GM13977 (cell line): ENCODE measurements around the gene C1orf74.

Experiments
- DNase-seq: peaks from one replicate; pipeline ENCODE4 v3.0.0; 2012; ENCODE audit warnings: low spot score
- CTCF ChIP-seq: IDR thresholded peaks from 2 replicates; pipeline ENCODE4 v1.5.1; 2012; ENCODE audit warnings: mild to moderate bottlenecking, control low read depth; ENCODE audit not compliant: insufficient read depth; ENCODE audit errors: extremely low read depth, missing control alignments
- in situ Hi-C: fragments of 300-500 bp; cut with MboI; formaldehyde crosslinking; loops from one replicate; pipeline ENCODE4 v1.12.0; 2022; ENCODE audit warnings: low sequenced_read_pairs, low pct_unique_long_range_greater_than_20kb, mixed read lengths, inconsistent platforms; ENCODE audit not compliant: unreplicated experiment

The C1orf74 gene

GRCh38 chr1:209784265-209785169 is at the start of gene C1orf74:
Gene C1orf74 (minus strand): TSS chr1:209784559. CDS start chr1:209783634, 925 bp downstream.
- DNase-seq = peak; percentile 94
- no peak for TF ChIP-seq CTCF
- in situ Hi-C loops = no loop called here

- in situ Hi-C loops = no loop called here
- DNase-seq = no peak
- TF ChIP-seq CTCF = no peak
These were observed 47.3 kb upstream of the C1orf74 start for GRCh38 chr1:209831615-209832014.

GRCh38 chr1:209830722-209831121 is 46.4 kb upstream of the C1orf74 start:
- TF ChIP-seq CTCF = no peak
- in situ Hi-C loops = no loop called here
- no peak for DNase-seq

DNA sequence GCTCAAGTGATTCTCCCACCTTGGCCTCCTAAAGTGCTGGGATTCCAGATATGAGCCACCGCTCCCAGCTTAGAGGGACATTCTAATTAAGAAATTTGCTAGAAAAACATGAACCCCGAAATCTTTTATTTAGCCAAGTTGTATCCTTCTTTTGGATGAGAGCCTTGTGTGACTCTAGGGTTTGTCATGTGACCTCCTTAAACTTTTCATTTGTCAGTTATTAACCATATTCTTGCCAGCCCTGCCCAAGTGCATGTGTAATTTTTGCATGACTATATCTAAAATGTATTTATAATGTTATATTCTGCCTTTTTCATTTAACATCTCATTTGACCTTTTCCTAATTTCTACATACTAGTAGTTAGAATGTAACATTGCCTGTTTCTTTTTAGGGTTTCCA is 45.4 kb upstream of the C1orf74 start:
- in situ Hi-C loops = no loop called here
- DNase-seq = no peak
- no peak for TF ChIP-seq CTCF

DNA sequence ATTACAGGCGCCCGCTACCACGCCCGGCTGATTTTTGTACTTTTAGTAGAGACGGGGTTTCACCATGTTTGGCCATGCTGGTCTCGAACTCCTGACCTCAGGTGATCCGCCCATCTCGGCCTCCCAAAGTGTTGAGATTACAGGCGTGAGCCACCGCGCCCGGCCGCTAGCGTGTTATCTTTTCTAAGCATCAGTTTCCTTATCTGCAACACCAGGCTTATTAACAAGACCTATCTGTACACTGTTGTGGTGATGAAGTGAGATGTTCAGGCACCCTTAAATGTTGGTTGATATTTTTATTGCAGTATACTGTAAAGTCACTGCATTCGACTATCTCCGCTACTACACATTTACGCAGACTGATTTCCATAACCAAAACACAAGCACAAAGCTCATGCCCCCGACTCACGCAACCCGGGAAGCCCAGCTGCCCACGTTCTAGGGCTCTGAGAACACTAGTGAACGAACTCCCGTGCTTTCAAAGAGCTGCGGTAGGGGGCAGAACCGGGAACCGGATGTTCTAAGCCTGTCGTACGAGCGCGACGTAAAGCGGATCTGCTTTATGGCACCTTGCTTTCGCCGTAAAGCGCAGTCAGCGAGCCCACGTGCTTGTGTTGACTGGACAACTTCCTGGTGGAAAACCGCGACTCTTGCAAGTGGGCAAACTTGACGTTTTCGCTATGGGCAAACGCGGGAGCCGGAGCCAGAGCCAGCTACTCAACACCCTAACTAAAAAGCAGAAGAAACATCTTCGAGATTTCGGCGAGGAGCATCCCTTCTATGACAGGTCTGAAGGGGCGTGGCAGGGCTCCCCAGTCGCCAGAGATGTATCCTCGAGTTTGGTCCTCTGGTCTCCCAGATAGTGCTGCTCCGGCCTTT is 43.3 kb upstream of the C1orf74 start, which contains the start of gene UTP25:
Gene UTP25 (plus strand): TSS at position 589 of the 879 bp plus-strand sequence. CDS start 92 bp downstream, at position 681.
- peak; percentile 64 for TF ChIP-seq CTCF
- in situ Hi-C loops = no loop called here

More for the DNA sequence above, 43.3 kb upstream of the C1orf74 start, which contains the start of gene UTP25:
- DNase-seq = peak; percentile 80
